Activated CD4-positive, alpha-beta T cell treated with anti-CD3 and anti-CD28 coated beads, Interleukin-2, Interleukin-6, amounts not matched to agents 100 ng/mL and 50 ng/mL, durations not matched to agents 16 hours and 8 hours (primary cell): ENCODE results near the gene TUT1.
A peak's percentile ranks its signal among the peaks of the same experiment; 100 is the strongest.
"Not testable (repeated sequence)": the region's sequence is repeated elsewhere in the genome, so short reads cannot be mapped to it uniquely, and the experiment has no call there.

ENCODE experiments used
- DNase-seq: peaks from one replicate; pipeline ENCODE4 v3.0.0-alpha.2; 2020

The TUT1 gene

DNA sequence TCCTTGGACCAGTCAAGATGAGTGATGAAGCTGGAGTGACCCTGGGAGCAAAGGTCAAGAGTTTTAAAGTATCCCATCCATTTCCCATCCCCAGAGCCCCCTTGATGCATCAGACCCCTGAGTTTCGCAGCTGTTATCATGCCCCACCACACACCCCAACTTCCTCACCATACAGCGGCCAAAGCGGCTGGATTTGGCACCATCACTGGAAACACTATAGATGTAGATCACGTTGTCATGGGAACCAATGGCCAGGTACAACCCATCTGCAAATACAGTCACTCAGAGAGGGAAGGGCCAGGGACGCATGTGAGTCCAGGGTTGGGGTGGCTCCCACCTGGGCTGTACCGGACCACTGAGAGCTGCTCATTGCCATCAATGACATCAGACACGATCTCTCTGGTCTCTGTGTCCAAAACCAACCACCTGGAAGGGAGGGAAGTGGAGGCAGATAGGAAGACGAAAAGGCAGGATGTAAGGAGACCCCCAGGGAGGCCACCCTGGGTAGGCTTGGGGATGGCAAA is 12.5 kb upstream of the TUT1 start:
- DNase-seq, result no peak

GRCh38 chr11:62603072-62603408 is 11.7 kb upstream of the TUT1 start:
- DNase-seq, result no peak

DNA sequence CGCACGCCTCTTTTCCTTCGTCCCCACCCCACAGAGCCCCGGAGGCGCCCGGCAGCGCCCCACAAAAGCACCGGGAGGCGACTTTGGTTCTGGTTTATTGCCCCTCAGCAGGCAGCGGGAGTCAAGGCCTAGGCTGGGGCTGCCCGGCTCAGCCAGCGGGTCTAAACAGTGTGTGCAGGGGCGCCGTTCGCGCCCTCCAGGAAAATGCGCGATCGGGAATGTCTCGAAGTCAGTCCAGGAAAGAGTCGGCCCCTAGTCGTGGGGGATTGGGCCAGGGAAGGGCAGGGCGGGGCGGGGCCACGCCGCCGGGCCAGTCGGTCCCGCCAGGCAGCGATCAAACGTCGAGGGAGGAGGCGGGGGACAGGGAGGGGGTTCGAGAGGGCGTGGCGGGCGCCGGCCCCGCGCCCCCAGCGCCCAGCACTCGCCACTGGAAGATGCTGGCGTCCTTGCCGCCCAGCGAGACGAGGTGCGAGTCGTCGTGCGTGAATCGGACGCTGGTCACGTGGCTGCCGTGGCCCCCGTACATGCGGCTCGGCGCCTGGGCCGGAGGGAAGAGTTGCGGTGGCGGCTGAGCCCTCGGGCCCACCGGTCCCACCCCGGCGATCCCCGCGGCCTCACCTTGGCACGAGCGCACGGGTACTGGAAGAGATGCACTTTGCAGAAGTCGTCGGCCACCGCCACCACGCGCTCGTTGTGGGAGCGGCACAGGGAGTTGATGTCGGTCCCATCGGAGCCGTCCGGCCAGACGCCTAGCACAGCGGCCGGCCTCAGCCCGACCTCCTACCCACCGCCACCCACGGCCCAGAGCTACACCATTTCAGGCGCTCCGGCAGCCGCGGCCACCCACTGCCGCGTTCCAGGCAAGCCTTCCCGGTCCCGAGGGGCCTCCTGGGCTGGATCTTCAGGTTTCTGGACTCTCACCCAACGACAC is 11.1 kb upstream of the TUT1 start:
- DNase-seq, result peak; percentile 64

DNA sequence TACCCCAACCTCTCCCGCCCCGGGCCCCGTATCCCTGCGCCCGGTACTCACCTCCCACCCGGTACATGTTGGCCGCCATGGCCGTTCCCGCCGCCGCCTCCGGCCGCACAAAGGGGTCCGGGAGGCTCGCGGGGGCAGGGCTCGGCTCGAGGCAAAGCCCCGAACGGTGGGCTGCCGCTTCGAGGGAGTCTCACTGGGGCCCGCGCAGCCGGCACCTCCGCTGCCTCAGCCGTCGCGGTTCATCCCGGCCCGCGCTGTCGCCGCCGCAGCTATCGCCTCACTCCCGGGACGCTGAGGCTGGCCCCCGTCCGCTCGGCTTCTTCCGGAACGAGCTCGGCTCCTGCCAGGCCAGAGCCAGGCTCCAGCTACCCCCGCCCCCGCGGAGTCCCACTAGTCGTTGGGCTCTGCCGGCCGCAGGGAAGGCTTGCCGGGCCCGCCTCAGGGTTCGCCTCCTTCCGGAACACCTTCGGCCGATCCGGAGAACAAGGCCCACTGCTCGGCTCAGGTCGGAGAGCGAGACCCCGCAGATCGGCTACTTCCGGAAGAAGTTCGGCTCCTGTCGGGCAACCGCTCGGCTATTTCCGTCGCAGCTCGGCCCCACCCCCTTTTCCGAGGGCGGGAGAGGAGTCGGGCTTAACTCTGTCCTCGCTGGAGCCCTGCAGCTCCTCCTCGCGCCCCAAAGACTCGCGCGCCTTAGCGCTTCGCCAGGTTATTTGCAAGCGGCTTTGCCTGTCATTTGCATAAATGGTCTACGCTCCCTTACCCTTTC is 10.2 kb upstream of the TUT1 start, which contains the start of gene MTA2:
TSS of gene MTA2 (minus strand) at position 494 of the 769 bp plus-strand sequence. CDS start at position 79, 415 bp downstream.
- DNase-seq, result peak; percentile 100

- DNase-seq, result peak; percentile 64
Measured at GRCh38 chr11:62601122-62601371, 9.7 kb upstream of the TUT1 start.

- peak; percentile 39 for DNase-seq
Measured at GRCh38 chr11:62600367-62601121, 9.2 kb upstream of the TUT1 start.

DNA sequence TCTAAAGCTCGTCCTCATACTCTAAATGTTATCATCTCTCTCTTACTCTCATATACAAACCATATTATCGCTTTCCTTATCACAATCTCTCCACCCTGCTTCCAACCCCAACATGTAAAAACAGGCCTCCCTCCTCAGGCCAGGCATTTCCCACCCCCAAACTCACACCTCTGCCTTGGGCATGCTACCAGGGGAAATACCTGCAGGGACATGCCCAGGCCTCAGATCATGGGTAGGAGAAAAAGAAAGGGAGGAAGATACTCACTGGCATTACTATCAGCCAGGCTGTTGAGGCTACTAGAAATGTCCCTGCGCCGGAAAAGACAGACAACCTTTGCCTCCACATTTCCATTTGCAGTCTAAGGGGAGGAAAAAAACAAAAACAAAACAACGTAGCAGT is 8.6 kb upstream of the TUT1 start:
- DNase-seq, result peak; percentile 42

DNA sequence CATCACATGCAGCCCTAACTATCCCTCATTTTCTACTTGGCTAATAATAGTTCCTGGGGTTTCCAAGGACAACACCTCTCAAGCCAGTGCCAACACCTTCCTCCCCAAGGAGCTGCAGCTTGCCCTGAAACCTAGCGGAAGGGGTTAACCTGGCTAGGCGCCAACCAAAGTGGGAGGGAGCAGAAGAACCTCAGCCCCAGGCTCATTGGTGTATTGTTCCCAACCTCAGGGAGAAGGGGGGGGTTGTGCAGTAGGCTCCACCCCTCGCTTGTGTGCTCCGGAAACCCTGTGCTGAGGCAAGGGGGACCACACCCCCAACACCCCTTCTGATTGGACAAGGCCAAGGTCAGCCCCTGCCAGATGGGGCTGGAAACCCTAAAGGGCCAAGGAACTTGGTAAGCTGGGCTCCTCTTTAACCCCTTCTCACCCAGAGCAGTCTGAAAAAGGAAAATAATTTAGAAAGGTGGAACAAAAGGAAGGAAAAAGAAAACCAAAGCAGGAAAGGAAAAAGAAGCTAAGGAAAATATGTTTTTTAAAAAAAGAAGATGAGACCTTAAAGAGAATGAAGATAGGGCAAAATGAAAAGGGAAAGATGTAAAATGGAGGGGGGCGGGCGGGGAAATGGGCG is 7.9 kb upstream of the TUT1 start:
- peak; percentile 99 for DNase-seq

DNA sequence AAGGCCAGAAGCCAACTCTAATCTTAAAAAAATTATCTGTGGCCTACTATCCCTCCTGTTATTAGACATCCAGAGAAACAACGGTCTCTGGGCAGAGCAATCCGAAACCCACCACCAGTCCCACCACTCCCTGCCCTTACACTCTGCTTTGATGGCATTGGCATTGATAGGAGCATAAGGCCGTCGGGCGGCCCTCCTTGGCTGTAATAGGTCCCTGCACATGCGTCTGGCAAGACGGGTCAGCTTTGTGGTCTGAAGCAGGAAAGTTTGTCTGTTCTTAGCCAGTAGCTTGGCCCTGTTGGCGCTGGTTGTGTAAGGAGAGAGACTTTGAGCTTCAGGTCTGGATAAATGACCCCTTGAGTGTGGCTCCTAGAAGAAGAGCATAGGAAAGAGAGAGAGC is 3.8 kb upstream of the TUT1 start:
- DNase-seq, result no peak

GRCh38 chr11:62593434-62594044 is 2.2 kb upstream of the TUT1 start:
- peak; percentile 84 for DNase-seq

GRCh38 chr11:62592989-62593421 is 1.7 kb upstream of the TUT1 start:
- DNase-seq, result no peak

DNA sequence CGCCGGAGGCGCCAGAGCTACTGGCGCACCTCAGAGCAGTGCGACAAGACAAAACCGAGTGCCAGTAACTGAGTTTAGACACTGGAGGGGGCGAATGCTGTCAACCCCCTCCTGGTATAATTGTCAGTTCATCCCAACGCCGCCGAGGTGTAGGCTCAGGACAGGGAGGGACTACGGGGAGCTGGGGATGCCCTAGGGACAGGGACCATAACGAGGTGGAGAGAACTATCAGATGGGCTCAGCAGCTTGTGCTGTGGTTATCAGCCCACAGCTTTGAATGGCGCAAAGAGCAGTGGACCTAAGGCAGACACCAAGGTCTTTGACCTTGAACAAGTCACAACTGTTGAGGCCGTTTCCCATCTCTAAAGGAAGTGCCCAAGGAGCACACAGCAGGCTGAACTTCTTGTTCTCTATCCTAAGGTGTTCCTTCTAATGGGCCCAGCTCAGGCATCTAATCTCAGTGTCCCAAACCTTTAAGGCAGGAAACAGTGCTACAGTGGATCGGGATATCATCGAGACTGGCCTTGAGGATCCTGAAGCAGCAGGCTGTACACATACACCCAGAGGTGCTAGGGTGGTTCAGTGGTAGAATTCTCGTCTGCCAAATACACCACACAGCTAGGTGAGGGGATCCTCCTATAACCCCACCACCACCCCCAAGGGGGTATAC is 958 bp upstream of the TUT1 start:
- DNase-seq, result no peak

DNA sequence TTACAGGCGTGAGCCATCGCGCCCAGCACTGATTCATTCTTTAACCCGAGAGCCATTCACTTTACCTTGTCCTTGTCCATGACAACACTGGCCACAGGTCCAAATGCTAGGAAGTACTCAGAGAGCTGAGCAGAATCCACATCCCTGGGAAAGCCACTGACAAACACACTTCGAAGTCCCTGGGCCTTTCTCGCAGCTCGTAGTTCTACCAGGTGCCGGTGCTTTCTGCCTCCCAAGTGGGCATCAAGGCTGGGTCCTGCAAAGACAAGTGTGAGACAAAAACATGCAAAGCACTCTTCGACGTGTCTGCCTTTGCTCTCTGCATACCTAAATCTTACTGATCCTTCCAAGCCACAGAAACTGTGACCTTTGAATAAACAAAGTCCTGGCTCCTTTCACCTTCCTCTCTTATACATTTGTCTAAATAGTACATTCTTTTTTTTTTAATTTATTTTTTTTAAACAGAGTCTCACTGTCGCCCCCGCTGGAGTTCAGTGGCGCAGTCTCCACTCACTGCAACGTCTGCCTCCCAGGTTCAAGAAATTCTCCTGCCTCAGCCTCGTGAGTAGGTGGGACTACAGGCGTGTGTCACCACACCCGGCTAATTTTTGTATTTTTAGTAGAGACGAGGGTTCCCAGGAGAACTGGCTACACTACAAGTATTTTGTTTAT is 2.2 kb downstream of the TUT1 start:
- peak; percentile 48 for DNase-seq

DNA sequence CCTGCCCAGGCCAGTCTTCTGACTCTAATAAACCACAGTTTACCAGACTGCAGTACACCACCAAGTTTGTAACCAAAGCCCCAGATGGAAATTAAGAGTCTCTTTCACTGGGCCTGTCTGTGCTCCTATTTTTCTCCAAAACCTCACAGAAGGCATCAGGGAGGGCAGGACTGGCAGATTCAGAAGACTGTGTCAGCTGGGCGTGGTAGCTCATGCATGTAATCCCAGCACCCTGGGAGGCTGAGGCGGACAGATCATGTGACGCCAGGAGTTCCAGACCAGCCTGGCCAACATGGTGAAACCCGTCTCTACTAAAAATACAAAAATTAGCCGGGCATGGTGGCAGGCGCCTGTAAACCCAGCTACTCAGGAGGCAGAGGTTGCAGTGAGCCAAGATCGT is 6.0 kb downstream of the TUT1 start:
- not testable (repeated sequence) for DNase-seq

DNA sequence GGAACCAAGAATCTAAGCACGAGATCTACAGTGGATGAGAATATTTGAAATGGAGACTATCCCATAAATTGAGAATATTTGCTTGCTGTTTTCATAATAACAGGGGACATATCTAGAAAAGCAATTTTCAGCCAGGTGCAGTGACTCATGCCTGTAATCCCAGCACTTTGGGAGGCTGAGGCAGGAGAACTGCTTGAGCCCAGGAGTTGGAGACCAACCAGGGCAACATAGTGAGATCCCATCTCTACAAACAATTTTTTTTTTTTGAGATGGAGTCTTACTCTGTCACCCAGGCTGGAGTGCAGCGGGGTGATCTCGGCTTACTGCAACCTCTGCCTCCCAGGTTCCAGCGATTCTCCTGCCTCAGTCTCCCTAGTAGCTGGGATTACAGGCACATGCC is 9.6 kb downstream of the TUT1 start:
- DNase-seq, result not testable (repeated sequence)

- DNase-seq, result no peak
Measured at GRCh38 chr11:62580959-62581715, 10.2 kb downstream of the TUT1 start.

- no peak for DNase-seq
Measured at GRCh38 chr11:62579252-62579651, 12.1 kb downstream of the TUT1 start.

DNA sequence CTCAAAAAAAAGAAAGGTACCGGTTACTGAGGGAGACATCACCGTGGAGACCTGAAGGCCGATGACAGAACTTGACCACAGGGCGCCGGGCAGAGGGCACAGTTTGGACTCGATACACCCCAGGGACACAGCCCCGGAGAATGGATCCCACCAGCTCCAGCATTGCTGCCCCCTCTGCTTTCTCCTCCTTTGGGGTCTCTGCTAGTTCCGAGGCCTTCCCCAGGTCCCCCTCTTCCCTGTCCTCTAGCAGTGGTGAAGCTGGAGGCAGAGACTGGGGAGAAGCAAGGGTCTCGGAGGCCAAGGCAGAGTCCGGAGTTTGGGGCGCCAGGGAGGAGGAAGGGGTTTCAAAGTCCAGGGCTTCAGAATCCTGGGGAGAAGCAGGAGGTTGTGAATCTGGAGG is 12.8 kb downstream of the TUT1 start:
- no peak for DNase-seq

DNA sequence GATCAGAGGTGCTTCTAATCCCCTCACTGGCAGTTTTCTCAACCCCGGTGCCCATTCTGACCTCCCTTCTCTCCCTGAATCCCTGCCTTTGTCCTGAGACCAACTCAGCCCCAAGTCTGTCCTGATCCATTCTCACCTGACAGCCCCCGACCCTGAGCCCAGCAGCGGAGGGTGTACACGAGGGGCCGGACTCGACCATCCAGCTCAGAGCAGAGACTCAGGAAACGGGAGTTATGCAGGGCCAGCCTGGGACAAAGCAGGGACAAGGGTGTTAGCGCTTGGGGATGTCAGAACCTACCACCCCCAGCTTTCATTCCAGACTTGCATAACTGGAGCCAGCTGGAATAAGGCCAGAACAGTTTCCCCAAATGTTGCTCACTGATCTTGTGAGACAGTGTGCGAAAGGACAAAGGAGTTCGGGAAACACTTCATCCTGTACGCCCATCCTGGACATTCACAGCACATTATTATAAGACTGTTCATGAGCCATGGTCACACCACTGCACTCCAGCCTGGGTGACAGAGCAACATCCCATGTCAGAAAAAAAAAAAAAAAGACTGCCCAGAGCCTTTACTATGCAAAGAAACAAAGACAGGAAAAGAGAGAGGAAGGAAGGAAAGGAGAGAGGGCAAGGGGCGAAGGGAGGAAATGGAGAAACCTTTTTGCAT is 14.1 kb downstream of the TUT1 start:
- no peak for DNase-seq

DNA sequence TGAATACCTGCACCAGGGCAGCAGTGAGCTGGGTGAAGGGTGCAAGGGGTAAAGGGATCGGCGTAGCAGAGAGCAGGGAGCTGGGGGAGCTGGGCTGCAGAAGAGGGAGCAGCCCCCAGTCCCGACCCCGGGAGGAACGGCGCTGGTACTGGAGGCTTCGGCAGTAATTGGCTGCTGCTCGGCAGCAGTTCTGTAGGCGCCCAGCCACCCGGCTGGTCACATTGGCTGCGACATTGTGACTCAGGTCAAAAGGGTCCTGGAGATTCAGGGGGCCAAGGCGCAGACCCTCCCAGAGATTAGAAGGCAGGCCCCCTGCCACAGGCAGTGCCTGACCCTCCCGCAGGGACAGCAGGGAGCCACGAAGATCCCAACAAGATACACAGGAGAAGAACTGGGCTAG is 15.5 kb downstream of the TUT1 start:
- DNase-seq, result no peak
